OCI-LY3 (cell line): ENCODE results near the gene PLPPR2.

Experiments used
- CTCF ChIP-seq: fragments of 200-600, 300-600 bp; sonication (generic); IDR thresholded peaks from 2 replicates; pipeline ENCODE4 v1.5.1; 2014; ENCODE audit warnings: antibody characterized with exemption, low read length, low read depth
- EZH2phosphoT487 ChIP-seq: fragments of 200-600 bp; shearing (Covaris generic); IDR thresholded peaks from 2 replicates; pipeline ENCODE4 v1.6.1; 2018; ENCODE audit warnings: antibody characterized with exemption, mixed run types, low read depth

- TF ChIP-seq CTCF (no peak), EZH2phosphoT487 (no peak)
These were observed 29.5 kb downstream of the PLPPR2 start for GRCh38 chr19:11384778-11385129.
